GM19395 (cell line): ENCODE data around the gene PLCD1.

ENCODE experiments used
- ATAC-seq: cut with Tn5 transposase; IDR thresholded peaks from one replicate; pipeline ENCODE4 v1.9.1; 2021; ENCODE audit warnings: mild to moderate bottlenecking, moderate library complexity; ENCODE audit not compliant: unreplicated experiment

Gene PLCD1

GRCh38 chr3:37968813-37969595, 60.4 kb downstream of the PLCD1 start:
- ATAC-seq: no peak

- no peak for ATAC-seq
Measured at GRCh38 chr3:37968199-37968598, 61.2 kb downstream of the PLCD1 start.

- peak; percentile 80 for ATAC-seq
Measured at GRCh38 chr3:37967260-37967881, 62.1 kb downstream of the PLCD1 start.

GRCh38 chr3:37964716-37965115, 64.7 kb downstream of the PLCD1 start:
- ATAC-seq: no peak

- ATAC-seq: no peak
Measured at GRCh38 chr3:37964146-37964545, 65.3 kb downstream of the PLCD1 start.

GRCh38 chr3:37963635-37964034, 65.8 kb downstream of the PLCD1 start:
- ATAC-seq: no peak

- ATAC-seq: no peak
Measured at GRCh38 chr3:37963016-37963415, 66.4 kb downstream of the PLCD1 start.

GRCh38 chr3:37961622-37962431, 67.6 kb downstream of the PLCD1 start:
- no peak for ATAC-seq

- ATAC-seq: no peak
Measured at GRCh38 chr3:37957539-37957936, 71.9 kb downstream of the PLCD1 start.
